Measurements from ENCODE around the gene NTF3.

GRCh38 chr12:5520037-5520436 is 88.1 kb downstream of the NTF3 start:
- TF ChIP-seq CTCF (IDR thresholded peaks at IDR 0.05 in 8 of 11, conservative IDR thresholded peaks at IDR 0.05 in 3 of 11) (no peak), POLR2A (IDR thresholded peaks at IDR 0.05) (no peak)

Data from spleen (tissue), 7 donors.